ENCODE data around the gene SPRED1.

DNA sequence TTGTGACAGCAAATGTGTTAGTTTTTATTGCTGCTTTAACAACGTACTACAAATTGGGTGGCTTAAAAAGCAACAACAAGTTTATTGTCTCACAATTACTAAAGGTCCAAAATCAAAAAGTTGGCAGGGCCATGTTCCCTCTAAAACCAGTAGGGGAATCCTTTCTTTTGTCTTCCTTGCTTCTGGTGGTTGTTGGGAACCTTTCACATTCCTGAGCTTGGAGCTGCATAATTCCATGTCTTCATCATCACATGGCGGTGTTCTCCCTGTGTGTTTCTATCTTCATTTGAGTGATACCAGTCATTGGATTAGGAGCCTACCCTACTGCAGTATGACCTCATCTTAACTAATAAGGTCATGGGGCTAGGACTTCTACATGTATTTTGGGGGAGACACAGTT is 7.4 kb downstream of the SPRED1 start:
- TF ChIP-seq POLR2A (IDR thresholded peaks at IDR 0.05), result no peak
- TF ChIP-seq, protein P1, sequence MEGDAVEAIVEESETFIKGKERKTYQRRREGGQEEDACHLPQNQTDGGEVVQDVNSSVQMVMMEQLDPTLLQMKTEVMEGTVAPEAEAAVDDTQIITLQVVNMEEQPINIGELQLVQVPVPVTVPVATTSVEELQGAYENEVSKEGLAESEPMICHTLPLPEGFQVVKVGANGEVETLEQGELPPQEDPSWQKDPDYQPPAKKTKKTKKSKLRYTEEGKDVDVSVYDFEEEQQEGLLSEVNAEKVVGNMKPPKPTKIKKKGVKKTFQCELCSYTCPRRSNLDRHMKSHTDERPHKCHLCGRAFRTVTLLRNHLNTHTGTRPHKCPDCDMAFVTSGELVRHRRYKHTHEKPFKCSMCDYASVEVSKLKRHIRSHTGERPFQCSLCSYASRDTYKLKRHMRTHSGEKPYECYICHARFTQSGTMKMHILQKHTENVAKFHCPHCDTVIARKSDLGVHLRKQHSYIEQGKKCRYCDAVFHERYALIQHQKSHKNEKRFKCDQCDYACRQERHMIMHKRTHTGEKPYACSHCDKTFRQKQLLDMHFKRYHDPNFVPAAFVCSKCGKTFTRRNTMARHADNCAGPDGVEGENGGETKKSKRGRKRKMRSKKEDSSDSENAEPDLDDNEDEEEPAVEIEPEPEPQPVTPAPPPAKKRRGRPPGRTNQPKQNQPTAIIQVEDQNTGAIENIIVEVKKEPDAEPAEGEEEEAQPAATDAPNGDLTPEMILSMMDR (IDR thresholded peaks at IDR 0.05), result no peak
